Mucosa of descending colon (tissue), 3 donors: ENCODE measurements around the gene DCP1B. TPM values are rescaled to one million over a fixed set of nuclear protein-coding genes. Genes with fewer than 3 reads are reported as not detected.

Source experiments
- ATAC-seq: fragments of 200-7000 bp; cut with Tn5 transposase; one replicate; pipeline ENCODE4 v1.9.1; 2020; ENCODE audit warnings: mild to moderate bottlenecking, moderate library complexity
- DNase-seq, 3 donors: peaks; one replicate each; pipeline ENCODE4 v3.0.0-alpha.2; 2020
- H3K36me3 ChIP-seq: fragments of 200-600 bp; one replicate; pipeline ENCODE4 v1.8.0; 2021; ENCODE audit warnings: low read depth, mild to moderate bottlenecking
- H3K4me1 ChIP-seq: fragments of 200-600 bp; one replicate; pipeline ENCODE4 v1.8.0; 2021; ENCODE audit warnings: low read depth, mild to moderate bottlenecking
- H3K4me3 ChIP-seq: fragments of 200-600 bp; one replicate; pipeline ENCODE4 v1.8.0; 2021; ENCODE audit warnings: mild to moderate bottlenecking
- H3K9me3 ChIP-seq: fragments of 200-600 bp; one replicate; pipeline ENCODE4 v1.8.0; 2021; ENCODE audit warnings: mild to moderate bottlenecking
- CTCF ChIP-seq: fragments of 200-600 bp; IDR thresholded peaks from one replicate; pipeline ENCODE4 v1.8.0; 2022; ENCODE audit warnings: antibody characterized with exemption, mild to moderate bottlenecking
- intact Hi-C, 2 donors: fragments of 100-400 bp; cut with DNase I in 1 of 2; cut with micrococcal nuclease in 1 of 2; formaldehyde crosslinking; loops; one replicate each; pipeline versions ENCODE4 v1.11.0 to v1.11.1; 2022; cut with DNase I, micrococcal nuclease
- total RNA-seq, 3 donors: library from RNA; stranded (reverse); fragmentation: NEBNext Ultra II Directional in 2 of 3; extraction: Animal tissue kit (Norgen Biotek cat#: 25700) in 2 of 3; gene quantifications; one replicate each; pipeline versions ENCODE4 v1.2.1 to v1.2.4, GENCODE V29; 2021 to 2023
- donor health status: DM: no; HTN: no; CAD: no; lungs with moderate emphysema.
- donor health status: DM: no; HTN: no; CAD: no.
- donor health status: DM: no; HTN: yes; CAD: no.

Gene DCP1B
- total RNA-seq, 3 donors from 2014 or later, result 10.1 to 27.3 (median 12.6) TPM

GRCh38 chr12:2017546-2018337, 13.5 kb upstream of the DCP1B start:
- no peak overlapping the region for H3K4me3 ChIP-seq
- intact Hi-C loops, result no loop called here
- DNase-seq, result no peak
- no peak for TF ChIP-seq CTCF
- no peak for ATAC-seq
- H3K9me3 ChIP-seq, result no peaks in the 10 kb centered on the region
- H3K4me1 ChIP-seq, result peaks cover 3% of the 10 kb centered on the region
- no peaks in the 10 kb centered on the region for H3K36me3 ChIP-seq

GRCh38 chr12:2016862-2017545, 12.7 kb upstream of the DCP1B start:
- DNase-seq (no peak), ATAC-seq (no peak)

GRCh38 chr12:2014231-2014630, 10.0 kb upstream of the DCP1B start:
- peaks cover 3% of the 10 kb centered on the region for H3K4me1 ChIP-seq
- H3K36me3 ChIP-seq, result no peaks in the 10 kb centered on the region
- DNase-seq, result no peak
- intact Hi-C loops, result no loop called here
- H3K9me3 ChIP-seq, result no peaks in the 10 kb centered on the region
- no peak overlapping the region for H3K4me3 ChIP-seq
- ATAC-seq, result no peak
- no peak for TF ChIP-seq CTCF

More at GRCh38 chr12:2016862-2017545, 12.7 kb upstream of the DCP1B start:
- Histone ChIP-seq H3K4me3 (no peak overlapping the region), H3K9me3 (no peaks in the 10 kb centered on the region), H3K36me3 (no peaks in the 10 kb centered on the region), H3K4me1 (peaks cover 3% of the 10 kb centered on the region)
- TF ChIP-seq CTCF, result no peak
- intact Hi-C loops, result no loop called here

GRCh38 chr12:2013527-2014223, 9.4 kb upstream of the DCP1B start:
- H3K36me3 ChIP-seq, result no peaks in the 10 kb centered on the region
- intact Hi-C loops, result no loop called here
- no peak overlapping the region for H3K4me3 ChIP-seq
- H3K9me3 ChIP-seq, result no peaks in the 10 kb centered on the region
- peaks cover 3% of the 10 kb centered on the region for H3K4me1 ChIP-seq
- TF ChIP-seq CTCF, result no peak
- DNase-seq (no peak), ATAC-seq (no peak)

- TF ChIP-seq CTCF, result no peak
- Histone ChIP-seq H3K36me3 (no peaks in the 10 kb centered on the region), H3K4me3 (no peak overlapping the region), H3K9me3 (no peaks in the 10 kb centered on the region), H3K4me1 (peaks cover 3% of the 10 kb centered on the region)
- DNase-seq (no peak), ATAC-seq (no peak)
- intact Hi-C loops, result no loop called here
Observed at GRCh38 chr12:2013086-2013485, 8.8 kb upstream of the DCP1B start.
